ENCODE data around the gene TAF1B. TPM values are rescaled to one million over a fixed set of nuclear protein-coding genes. Genes with fewer than 3 reads are reported as not detected.

TAF1B gene
- total RNA-seq, 2 donors from 2014 or later = 12.9 to 19.5 TPM

GRCh38 chr2:9973690-9974089 is 130.4 kb downstream of the TAF1B start:
- intact Hi-C loops (cut with DNase I) = no loop called here
- ATAC-seq = no peak
- no peaks in the 10 kb centered on the region for H3K36me3 ChIP-seq (replicated peaks in 1 of 2; ENCODE audit: insufficient read depth in 1 of 2, low read depth in 2 of 2)
- TF ChIP-seq POLR2A (IDR thresholded peaks at IDR 0.05) = no peak
- no peak for TF ChIP-seq CTCF (IDR thresholded peaks at IDR 0.05)
- no peaks in the 10 kb centered on the region for H3K27me3 ChIP-seq
- no peak overlapping the region for H3K4me3 ChIP-seq
- DNase-seq = no peak
- WGBS, 2 donors = 81 to 90% methylated on average over 6 of the region's 6 CpGs
- peaks cover 27% of the 10 kb centered on the region for H3K4me1 ChIP-seq
- H3K27ac ChIP-seq = no peak overlapping the region
- no peaks in the 10 kb centered on the region for H3K9me3 ChIP-seq

- H3K27ac ChIP-seq = peak overlapping the region in 1 of 4 donors; percentile 44
- 70 to 74% methylated on average over 4 of the region's 4 CpGs for WGBS, 2 donors
- no peak overlapping the region for H3K4me3 ChIP-seq
- no peak for TF ChIP-seq POLR2A (IDR thresholded peaks at IDR 0.05)
- no peak for TF ChIP-seq CTCF (IDR thresholded peaks at IDR 0.05)
- H3K36me3 ChIP-seq (replicated peaks in 1 of 2; ENCODE audit: insufficient read depth in 1 of 2, low read depth in 2 of 2) = no peaks in the 10 kb centered on the region
- H3K27me3 ChIP-seq = no peaks in the 10 kb centered on the region
- no peaks in the 10 kb centered on the region for H3K9me3 ChIP-seq
- H3K4me1 ChIP-seq = peaks cover 27% of the 10 kb centered on the region
- DNase-seq (no peak), ATAC-seq (no peak)
- intact Hi-C loops (cut with DNase I) = no loop called here
These were observed 131.1 kb downstream of the TAF1B start for GRCh38 chr2:9974343-9974742.

GRCh38 chr2:9975328-9975727 is 132.1 kb downstream of the TAF1B start:
- Histone ChIP-seq H3K4me3 (no peak overlapping the region), H3K27ac (peak overlapping the region; percentile 0 to 58 (median 43)), H3K9me3 (no peaks in the 10 kb centered on the region), H3K36me3 (replicated peaks in 1 of 2; ENCODE audit: insufficient read depth in 1 of 2, low read depth in 2 of 2) (no peaks in the 10 kb centered on the region), H3K4me1 (peaks cover 27% of the 10 kb centered on the region), H3K27me3 (no peaks in the 10 kb centered on the region)
- intact Hi-C loops (cut with DNase I) = no loop called here
- DNase-seq (peak; percentile 57 to 80 (median 72)), ATAC-seq (peak; percentile 80)
- 19 to 45% methylated on average over 10 of the region's 10 CpGs for WGBS, 2 donors
- no peak for TF ChIP-seq POLR2A (IDR thresholded peaks at IDR 0.05)
- no peak for TF ChIP-seq CTCF (IDR thresholded peaks at IDR 0.05)

GRCh38 chr2:9975805-9976447 is 132.7 kb downstream of the TAF1B start:
- peak overlapping the region in 3 of 4 donors; percentile 35 to 58 (median 51) for H3K27ac ChIP-seq
- ATAC-seq (peak; percentile 70), DNase-seq (peak in 3 of 4 donors; percentile 11 to 66 (median 65))
- WGBS, 2 donors = 51 to 61% methylated on average over 9 of the region's 9 CpGs
- no peaks in the 10 kb centered on the region for H3K36me3 ChIP-seq (replicated peaks in 1 of 2; ENCODE audit: insufficient read depth in 1 of 2, low read depth in 2 of 2)
- H3K4me3 ChIP-seq = no peak overlapping the region
- H3K27me3 ChIP-seq = no peaks in the 10 kb centered on the region
- TF ChIP-seq POLR2A (IDR thresholded peaks at IDR 0.05) = no peak
- no peaks in the 10 kb centered on the region for H3K9me3 ChIP-seq
- H3K4me1 ChIP-seq = peaks cover 27% of the 10 kb centered on the region
- intact Hi-C loops (cut with DNase I) = no loop called here

GRCh38 chr2:9979977-9980376 is 136.7 kb downstream of the TAF1B start:
- Histone ChIP-seq H3K9me3 (no peaks in the 10 kb centered on the region), H3K36me3 (replicated peaks in 1 of 2; ENCODE audit: insufficient read depth in 1 of 2, low read depth in 2 of 2) (no peaks in the 10 kb centered on the region), H3K27ac (no peak overlapping the region), H3K4me1 (peaks cover 29% of the 10 kb centered on the region), H3K4me3 (no peak overlapping the region), H3K27me3 (no peaks in the 10 kb centered on the region)
- DNase-seq (no peak), ATAC-seq (no peak)
- intact Hi-C loops (cut with DNase I) = loop anchor here (10.0 kb wide), 1 partner anchor 55 kb away; no protein-coding TSS in a partner anchor
- 71 to 76% methylated on average over 6 of the region's 6 CpGs for WGBS, 2 donors
- TF ChIP-seq CTCF (IDR thresholded peaks at IDR 0.05) = no peak
- no peak for TF ChIP-seq POLR2A (IDR thresholded peaks at IDR 0.05)

Data from body of pancreas (tissue), 4 donors.